ENCODE data around the gene BSDC1. TPM values are rescaled to one million over a fixed set of nuclear protein-coding genes. Genes with fewer than 3 reads are reported as not detected.
A peak's percentile ranks its signal among the peaks of the same experiment; 100 is the strongest.

The BSDC1 gene
- total RNA-seq, 2 experiments from 2014 or later: 35.2 to 38.3 TPM

DNA sequence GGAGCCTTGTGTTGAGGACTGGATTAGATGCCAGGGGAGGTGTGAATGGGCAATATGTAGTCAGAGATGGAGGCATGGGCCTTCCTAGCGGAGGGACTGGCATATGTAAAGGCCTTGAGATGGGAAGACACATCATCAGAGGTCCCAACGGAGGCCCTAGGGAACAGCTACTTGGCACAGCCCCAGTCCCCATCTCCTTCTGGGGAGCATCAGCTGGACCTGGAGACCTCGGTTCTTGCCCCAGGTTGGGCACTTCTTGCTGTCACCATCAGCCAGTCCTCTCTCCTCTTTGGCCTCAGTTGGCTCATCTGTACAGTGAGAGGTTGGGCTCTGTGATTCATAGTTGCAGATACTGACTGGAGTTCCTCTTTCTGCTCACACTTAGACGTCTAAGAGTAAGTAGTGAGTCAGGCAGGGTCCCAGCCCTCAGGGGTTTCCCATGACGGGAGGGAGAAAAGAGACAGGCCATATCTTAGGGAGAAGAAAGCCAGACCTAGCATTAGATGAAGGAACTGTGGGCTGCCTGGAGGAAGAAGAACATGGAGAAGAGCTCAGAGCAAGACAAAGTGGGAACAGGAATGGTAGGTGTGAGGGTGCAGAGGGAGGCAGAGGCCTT is 54.8 kb downstream of the BSDC1 start:
- H3K36me3 Mint-ChIP-seq (ENCODE audit: low read depth): no peaks in the 10 kb centered on the region
- DNase-seq: peak; percentile 80
- peaks cover 40% of the 10 kb centered on the region for H3K4me1 Mint-ChIP-seq (ENCODE audit: low read depth)
- H3K27ac Mint-ChIP-seq: no peak overlapping the region
- intact Hi-C loops (cut with micrococcal nuclease): loop anchor here (1.0 to 5.0 kb wide), 4 partner anchors 12 to 1577 kb away; partner anchors contain the start of gene HDAC1
- H3K27me3 Mint-ChIP-seq (ENCODE audit: low read depth): no peaks in the 10 kb centered on the region
- no peak overlapping the region for H3K4me3 Mint-ChIP-seq
- CTCF ChIA-PET: interaction anchor here (0.9 kb wide), 1 partner anchor 91 kb away, joined by 3 read pairs; no protein-coding TSS in a partner anchor
- no peaks in the 10 kb centered on the region for H3K9me3 Mint-ChIP-seq

DNA sequence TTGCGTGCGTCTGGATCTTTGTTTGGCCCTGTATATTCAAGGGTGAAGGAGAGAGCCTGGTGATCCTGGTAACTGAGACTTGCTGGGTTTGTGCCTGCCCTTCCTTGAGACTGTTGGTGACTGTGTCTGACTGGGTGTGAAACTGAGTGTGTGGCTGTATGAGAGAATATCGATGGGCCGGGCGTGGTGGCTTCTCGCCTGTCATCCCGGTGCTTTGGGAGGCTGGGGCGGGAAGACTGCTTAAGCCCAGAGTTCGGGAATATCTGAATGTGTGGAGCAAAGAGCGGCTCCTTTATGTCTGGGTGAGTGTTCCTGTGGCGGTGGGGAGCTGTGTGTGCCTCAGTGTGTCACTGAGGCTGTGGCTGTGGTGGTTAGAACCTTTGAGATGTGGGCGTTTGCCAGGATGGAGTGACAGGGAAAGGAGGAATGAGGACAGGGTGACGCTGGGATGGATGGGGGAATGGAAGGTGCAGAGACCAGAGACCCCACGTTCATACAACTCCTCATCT is 55.5 kb downstream of the BSDC1 start:
- H3K4me1 Mint-ChIP-seq (ENCODE audit: low read depth): peaks cover 47% of the 10 kb centered on the region
- no peak overlapping the region for H3K27ac Mint-ChIP-seq
- intact Hi-C loops (cut with micrococcal nuclease): loop anchor here (1.0 to 5.0 kb wide), 4 partner anchors 13 to 1576 kb away; partner anchors contain the start of gene HDAC1
- H3K36me3 Mint-ChIP-seq (ENCODE audit: low read depth): no peaks in the 10 kb centered on the region
- H3K27me3 Mint-ChIP-seq (ENCODE audit: low read depth): no peaks in the 10 kb centered on the region
- DNase-seq: no peak
- no peaks in the 10 kb centered on the region for H3K9me3 Mint-ChIP-seq
- no peak overlapping the region for H3K4me3 Mint-ChIP-seq
- CTCF ChIA-PET: interaction anchor here (1.5 kb wide), 1 partner anchor 123 kb away, joined by 6 read pairs; no protein-coding TSS in a partner anchor

DNA sequence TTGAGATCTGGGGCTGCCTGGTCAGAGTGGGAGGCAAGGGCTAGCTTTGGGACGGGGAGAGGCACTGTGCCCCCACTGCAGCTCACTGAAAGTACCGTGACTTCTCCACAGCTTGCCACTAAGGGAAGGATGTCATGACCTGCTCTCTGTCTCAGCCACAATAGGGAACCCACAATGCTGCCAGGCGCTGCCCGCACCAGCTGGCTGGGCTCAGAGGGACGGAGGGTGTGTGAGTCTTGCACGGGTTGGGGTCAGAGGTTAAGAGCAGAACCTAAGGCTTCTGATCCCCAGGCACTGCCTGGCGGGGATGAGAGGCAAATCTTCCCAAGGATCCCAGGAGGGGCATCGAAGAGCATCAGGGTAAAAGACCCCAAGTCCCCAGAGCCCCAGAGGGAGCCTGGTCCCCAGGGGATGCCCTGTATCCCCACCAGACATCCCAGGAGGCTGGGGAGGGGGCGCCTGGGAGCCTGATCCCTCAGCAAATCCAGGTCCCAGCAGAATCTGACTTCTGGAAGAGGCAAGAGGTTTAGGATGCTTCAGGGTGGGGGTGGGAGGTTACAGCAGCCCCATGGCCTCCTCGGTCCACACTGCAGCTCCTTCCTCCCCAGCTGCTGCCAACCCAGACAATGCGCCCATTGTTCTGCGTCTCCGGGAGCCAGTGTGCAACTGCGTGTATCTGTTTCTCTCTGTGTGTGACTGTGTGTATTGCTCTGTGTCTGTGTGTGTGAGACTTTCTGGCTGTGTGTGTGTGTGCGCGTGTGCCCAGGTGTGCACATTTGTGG is 56.2 kb downstream of the BSDC1 start:
- H3K4me3 Mint-ChIP-seq: no peak overlapping the region
- CTCF ChIA-PET: interaction anchor here (0.6 to 1.5 kb wide), 4 partner anchors 14 to 181 kb away, joined by 3 to 6 read pairs (median 4); no protein-coding TSS in a partner anchor
- H3K9me3 Mint-ChIP-seq: no peaks in the 10 kb centered on the region
- no peaks in the 10 kb centered on the region for H3K36me3 Mint-ChIP-seq (ENCODE audit: low read depth)
- H3K4me1 Mint-ChIP-seq (ENCODE audit: low read depth): peaks cover 51% of the 10 kb centered on the region
- peak; percentile 28 for DNase-seq
- intact Hi-C loops (cut with micrococcal nuclease): loop anchor here (2.0 to 5.0 kb wide), 5 partner anchors 46 to 1576 kb away; partner anchors contain the start of genes BSDC1, HDAC1 and LCK
- no peak overlapping the region for H3K27ac Mint-ChIP-seq
- H3K27me3 Mint-ChIP-seq (ENCODE audit: low read depth): no peaks in the 10 kb centered on the region

DNA sequence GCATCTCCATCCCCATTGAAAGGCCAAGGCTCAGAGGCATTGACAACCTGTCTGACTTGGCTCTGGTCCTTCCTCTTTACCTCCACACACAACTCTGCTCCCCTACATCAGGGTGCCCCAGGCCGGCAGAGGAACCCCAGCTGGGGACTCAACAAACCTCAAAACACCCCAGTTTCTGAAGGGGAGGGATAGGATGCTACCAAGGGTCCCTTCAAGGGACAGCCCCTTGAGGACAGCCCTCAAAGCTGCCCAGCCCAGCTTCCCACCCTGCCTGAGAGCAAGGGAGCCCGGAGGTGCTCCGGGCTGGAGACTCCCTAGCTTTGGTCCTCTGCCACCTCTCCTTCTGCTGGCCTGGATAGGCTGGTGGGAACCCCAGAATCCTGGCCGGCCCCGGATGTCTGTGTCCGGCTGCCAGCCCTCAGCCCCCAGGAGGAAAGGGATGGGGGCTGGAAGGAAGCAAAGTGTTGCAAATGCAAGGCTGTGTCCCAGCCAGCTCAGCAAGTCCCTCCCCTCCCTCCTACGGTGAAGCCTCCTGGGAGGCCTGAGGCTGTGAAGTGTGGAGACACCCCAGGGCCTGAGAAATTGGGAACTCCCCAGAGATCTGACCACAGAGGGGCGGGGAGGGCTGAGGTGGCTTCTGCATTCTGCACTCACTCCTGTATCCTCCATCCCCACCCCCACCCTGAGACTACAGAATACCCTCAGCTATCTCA is 57.1 kb downstream of the BSDC1 start:
- H3K36me3 Mint-ChIP-seq (ENCODE audit: low read depth): no peaks in the 10 kb centered on the region
- intact Hi-C loops (cut with micrococcal nuclease): loop anchor here (2.0 to 5.0 kb wide), 5 partner anchors 45 to 1575 kb away; partner anchors contain the start of genes BSDC1, HDAC1 and LCK
- no peaks in the 10 kb centered on the region for H3K9me3 Mint-ChIP-seq
- no peak overlapping the region for H3K27ac Mint-ChIP-seq
- H3K4me3 Mint-ChIP-seq: no peak overlapping the region
- no peaks in the 10 kb centered on the region for H3K27me3 Mint-ChIP-seq (ENCODE audit: low read depth)
- H3K4me1 Mint-ChIP-seq (ENCODE audit: low read depth): peaks cover 51% of the 10 kb centered on the region
- peak; percentile 84 for DNase-seq
- CTCF ChIA-PET: interaction anchor here (0.6 to 1.5 kb wide), 8 partner anchors 8 to 182 kb away, joined by 3 to 7 read pairs (median 4); no protein-coding TSS in a partner anchor

DNA sequence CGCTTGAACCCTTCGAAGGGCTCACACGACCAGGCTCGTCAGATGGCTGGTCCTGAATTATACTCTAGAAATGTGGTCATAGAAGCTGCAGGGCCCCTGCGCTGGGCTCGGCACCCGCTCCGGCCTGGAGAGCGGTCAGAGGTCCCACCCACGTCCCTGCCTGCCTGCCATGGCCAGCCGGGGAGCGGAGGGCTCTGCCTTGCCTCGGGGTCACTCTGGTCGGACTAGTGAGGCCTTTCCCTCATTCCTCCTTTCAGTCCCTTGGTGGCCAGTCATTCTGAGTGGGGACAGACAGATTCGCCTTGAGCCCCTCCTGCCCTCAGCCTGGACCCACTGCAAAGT is 57.7 kb downstream of the BSDC1 start:
- intact Hi-C loops (cut with micrococcal nuclease): loop anchor here (2.0 to 5.0 kb wide), 5 partner anchors 44 to 1574 kb away; partner anchors contain the start of genes BSDC1, HDAC1 and LCK
- CTCF ChIA-PET: interaction anchor here (0.9 to 1.5 kb wide), 8 partner anchors 9 to 138 kb away, joined by 3 to 7 read pairs (median 3); partner anchors contain the start of gene HDAC1
- H3K27me3 Mint-ChIP-seq (ENCODE audit: low read depth): no peaks in the 10 kb centered on the region
- H3K27ac Mint-ChIP-seq: no peak overlapping the region
- peaks cover 5% of the 10 kb centered on the region for H3K36me3 Mint-ChIP-seq (ENCODE audit: low read depth)
- H3K4me1 Mint-ChIP-seq (ENCODE audit: low read depth): peaks cover 51% of the 10 kb centered on the region
- no peaks in the 10 kb centered on the region for H3K9me3 Mint-ChIP-seq
- peak overlapping the region; percentile 25 for H3K4me3 Mint-ChIP-seq
- no peak for DNase-seq

DNA sequence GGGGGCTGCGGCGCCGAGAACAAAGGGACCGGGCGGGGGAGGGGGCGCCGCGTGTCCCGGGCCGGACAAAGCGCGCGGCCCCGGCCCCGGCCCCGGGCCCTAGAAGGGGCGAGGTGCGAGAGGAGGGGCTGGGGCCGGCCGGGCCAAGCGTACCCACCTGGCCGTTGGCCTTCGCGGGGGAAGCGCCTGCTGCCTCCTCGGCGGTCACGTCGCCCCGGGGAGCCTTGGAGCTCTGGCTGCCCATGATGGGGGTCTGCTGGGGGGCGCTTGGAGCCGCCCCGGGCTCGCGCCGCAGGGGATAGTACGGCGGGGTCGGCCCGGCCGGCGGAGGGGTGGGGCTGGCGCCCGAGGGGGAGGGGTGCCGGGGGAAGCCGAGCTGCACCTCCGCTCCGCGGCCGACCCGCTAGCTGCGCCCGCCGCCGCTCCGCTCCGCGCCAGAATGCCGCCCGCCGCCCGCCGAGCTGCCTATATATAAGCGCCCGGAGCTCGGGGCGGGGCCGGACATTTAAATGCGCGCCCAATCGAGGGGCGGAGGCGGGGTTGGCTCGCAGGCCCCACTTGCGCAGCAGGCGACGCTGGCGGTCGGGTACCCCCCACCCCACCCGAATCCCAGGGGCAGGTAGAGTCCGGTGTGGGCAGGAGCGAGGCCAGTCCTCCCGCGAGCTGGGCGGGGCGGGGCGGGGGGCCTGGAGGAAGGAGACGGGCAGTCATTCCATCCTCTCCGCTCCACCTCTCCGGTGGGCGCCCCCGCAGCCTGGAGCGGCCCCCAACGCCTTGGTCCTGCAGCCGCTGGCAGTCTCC is 58.3 kb downstream of the BSDC1 start, which contains the start of gene MARCKSL1:
MARCKSL1 (minus strand) TSS at position 444 of the 801 bp plus-strand sequence; CDS start at position 244, 200 bp downstream.
- H3K4me3 Mint-ChIP-seq: peak within 1 kb of the TSS; percentile 75
- peak; percentile 67 for DNase-seq
- H3K27me3 Mint-ChIP-seq (ENCODE audit: low read depth): no peaks in the 10 kb centered on the region
- intact Hi-C loops (cut with micrococcal nuclease): loop anchor here (2.0 to 5.0 kb wide), 6 partner anchors 37 to 1574 kb away; partner anchors contain the start of genes BSDC1, HDAC1 and LCK
- peak within 1 kb of the TSS; percentile 37 for H3K27ac Mint-ChIP-seq
- CTCF ChIA-PET: interaction anchor here (1.0 to 1.5 kb wide), 6 partner anchors 9 to 137 kb away, joined by 3 to 7 read pairs (median 4); partner anchors contain the start of gene HDAC1
- no peaks in the 10 kb centered on the region for H3K9me3 Mint-ChIP-seq
- H3K36me3 Mint-ChIP-seq (ENCODE audit: low read depth): peaks cover 9% of the 10 kb centered on the region
- peaks cover 51% of the 10 kb centered on the region for H3K4me1 Mint-ChIP-seq (ENCODE audit: low read depth)

DNA sequence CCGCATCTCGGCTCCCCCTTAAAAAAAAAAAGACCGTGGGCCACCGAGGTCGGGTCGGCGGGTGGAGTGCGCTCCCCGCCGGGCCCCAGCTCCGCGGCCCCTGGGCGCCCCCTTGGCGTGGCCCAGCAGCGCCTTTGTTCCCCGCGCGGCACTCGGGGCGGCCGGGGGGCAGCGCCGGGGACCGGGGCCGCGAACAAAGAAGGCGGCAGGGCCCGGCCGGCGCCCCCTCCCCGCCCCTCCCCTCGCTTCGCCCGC is 58.8 kb downstream of the BSDC1 start:
- peaks cover 51% of the 10 kb centered on the region for H3K4me1 Mint-ChIP-seq (ENCODE audit: low read depth)
- H3K4me3 Mint-ChIP-seq: no peak overlapping the region
- CTCF ChIA-PET: interaction anchor here (1.0 to 1.5 kb wide), 5 partner anchors 15 to 137 kb away, joined by 3 to 7 read pairs (median 4); partner anchors contain the start of gene HDAC1
- no peaks in the 10 kb centered on the region for H3K9me3 Mint-ChIP-seq
- intact Hi-C loops (cut with micrococcal nuclease): loop anchor here (2.0 to 5.0 kb wide), 4 partner anchors 37 to 1573 kb away; partner anchors contain the start of gene HDAC1
- no peaks in the 10 kb centered on the region for H3K27me3 Mint-ChIP-seq (ENCODE audit: low read depth)
- no peak for DNase-seq
- H3K27ac Mint-ChIP-seq: no peak overlapping the region
- peaks cover 13% of the 10 kb centered on the region for H3K36me3 Mint-ChIP-seq (ENCODE audit: low read depth)

DNA sequence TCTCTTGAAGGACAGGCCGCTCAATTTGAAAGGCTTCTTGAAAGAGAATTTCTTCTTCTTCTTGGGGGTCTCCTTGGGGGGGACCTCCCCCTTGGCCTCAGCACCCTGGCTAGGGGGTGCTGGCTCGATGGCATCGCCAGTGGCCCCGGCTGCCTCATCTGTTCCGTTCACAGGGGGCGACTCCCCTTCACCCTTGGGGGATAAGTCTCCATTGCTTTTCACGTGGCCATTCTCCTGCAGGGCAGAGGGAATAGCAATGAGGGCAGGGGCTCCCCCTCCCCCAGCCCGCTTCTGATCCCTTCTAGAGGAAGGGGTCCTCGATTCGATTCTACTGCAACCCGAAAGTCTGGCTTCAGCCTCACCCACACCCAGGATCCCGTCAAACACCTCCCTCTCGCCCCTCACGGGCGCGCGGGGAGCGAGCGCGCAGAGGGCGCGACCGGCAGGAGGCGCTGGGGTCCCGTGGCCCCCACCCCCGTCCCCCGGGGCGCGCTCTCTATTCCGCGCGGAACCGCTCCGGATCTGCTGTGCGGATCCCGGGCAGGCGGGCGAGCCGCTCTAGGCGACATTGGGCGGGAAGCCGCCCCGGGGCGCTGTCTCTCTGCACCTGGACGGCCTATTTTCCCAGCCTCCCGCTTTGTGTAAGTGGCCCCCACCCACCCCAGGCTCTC is 59.2 kb downstream of the BSDC1 start:
- CTCF ChIA-PET: interaction anchor here (2.2 kb wide), 1 partner anchor 119 kb away, joined by 6 read pairs; no protein-coding TSS in a partner anchor
- peak overlapping the region; percentile 75 for H3K4me3 Mint-ChIP-seq
- H3K9me3 Mint-ChIP-seq: no peaks in the 10 kb centered on the region
- intact Hi-C loops (cut with micrococcal nuclease): loop anchor here (2.0 to 5.0 kb wide), 4 partner anchors 38 to 1573 kb away; partner anchors contain the start of gene HDAC1
- no peaks in the 10 kb centered on the region for H3K27me3 Mint-ChIP-seq (ENCODE audit: low read depth)
- peaks cover 13% of the 10 kb centered on the region for H3K36me3 Mint-ChIP-seq (ENCODE audit: low read depth)
- H3K4me1 Mint-ChIP-seq (ENCODE audit: low read depth): peaks cover 51% of the 10 kb centered on the region
- peak; percentile 57 for DNase-seq
- peak overlapping the region; percentile 37 for H3K27ac Mint-ChIP-seq

DNA sequence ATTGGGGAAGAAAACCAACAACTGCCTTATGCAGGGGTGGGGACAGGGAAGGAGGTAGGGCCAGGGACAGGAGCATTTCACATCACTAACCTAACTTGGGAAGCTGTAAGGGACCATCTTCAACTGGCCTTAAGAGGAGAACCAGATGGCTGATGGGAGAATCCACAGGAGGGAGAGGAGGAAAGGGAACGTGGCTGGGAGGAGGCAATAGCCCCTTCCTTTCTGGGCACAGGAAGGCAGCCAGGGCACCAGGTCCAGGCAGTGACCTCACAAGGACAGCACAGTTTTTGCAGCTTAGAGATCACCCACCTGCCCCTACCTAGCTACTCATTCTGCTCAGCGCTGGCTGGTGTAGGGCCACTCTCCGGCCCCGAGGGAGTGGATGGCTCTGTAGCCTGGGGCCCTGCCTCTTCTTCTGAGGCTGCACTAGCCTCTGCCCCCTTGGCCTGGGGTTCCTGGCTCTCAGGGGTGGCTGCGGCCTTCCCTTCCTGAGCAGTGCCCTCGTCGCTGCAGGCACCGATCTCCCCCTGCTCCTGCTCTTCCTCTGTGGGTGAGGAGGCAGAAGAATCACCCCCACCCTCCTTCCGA is 59.9 kb downstream of the BSDC1 start:
- CTCF ChIA-PET: interaction anchor here (0.7 to 2.2 kb wide), 4 partner anchors 12 to 119 kb away, joined by 4 to 6 read pairs (median 5); no protein-coding TSS in a partner anchor
- Mint-ChIP-seq H3K27ac (peak overlapping the region; percentile 68), H3K36me3 (ENCODE audit: low read depth) (peaks cover 16% of the 10 kb centered on the region), H3K4me1 (ENCODE audit: low read depth) (peaks cover 44% of the 10 kb centered on the region), H3K27me3 (ENCODE audit: low read depth) (no peaks in the 10 kb centered on the region), H3K4me3 (peak overlapping the region; percentile 75), H3K9me3 (no peaks in the 10 kb centered on the region)
- no peak for DNase-seq
- intact Hi-C loops (cut with micrococcal nuclease): loop anchor here (2.0 kb wide), 1 partner anchor 38 kb away; no protein-coding TSS in a partner anchor

DNA sequence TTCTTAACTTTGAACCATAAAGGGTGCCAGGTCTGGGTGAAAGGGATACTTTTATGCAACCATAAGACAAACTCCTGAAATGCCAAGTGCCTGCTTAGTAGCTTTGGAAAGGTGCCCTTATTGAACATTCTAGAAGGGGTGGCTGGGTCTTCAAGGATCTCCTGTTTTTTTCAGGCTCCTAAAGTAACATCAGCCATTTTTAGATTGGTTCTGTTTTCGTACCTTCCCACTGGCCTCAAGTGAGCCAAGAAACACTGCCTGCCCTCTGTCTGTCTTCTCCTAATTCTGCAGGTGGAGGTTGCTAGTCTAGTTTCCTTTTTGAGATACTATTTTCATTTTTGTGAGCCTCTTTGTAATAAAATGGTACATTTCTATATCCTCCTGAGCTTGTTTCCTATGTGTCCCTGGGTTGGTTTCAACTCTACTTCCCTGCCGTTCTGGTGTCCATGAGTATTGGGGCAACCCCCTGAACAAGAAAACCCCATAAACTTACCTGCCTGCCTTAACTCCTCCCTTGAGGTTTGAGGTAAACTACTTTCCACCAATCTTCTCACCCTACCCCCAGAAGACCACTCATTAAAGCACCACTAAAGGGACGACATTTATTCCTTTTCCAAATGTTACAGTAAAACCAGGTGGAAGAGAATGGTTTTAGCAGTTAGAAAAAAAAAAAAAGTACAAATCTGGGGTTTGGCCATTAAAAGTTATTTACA is 60.8 kb downstream of the BSDC1 start:
- Mint-ChIP-seq H3K9me3 (no peaks in the 10 kb centered on the region), H3K36me3 (ENCODE audit: low read depth) (peaks cover 21% of the 10 kb centered on the region), H3K27ac (peak overlapping the region; percentile 25), H3K27me3 (ENCODE audit: low read depth) (no peaks in the 10 kb centered on the region), H3K4me1 (ENCODE audit: low read depth) (peaks cover 36% of the 10 kb centered on the region), H3K4me3 (no peak overlapping the region)
- CTCF ChIA-PET: interaction anchor here (0.7 to 2.2 kb wide), 7 partner anchors 9 to 118 kb away, joined by 3 to 8 read pairs (median 4); partner anchors contain the start of gene BSDC1
- DNase-seq: no peak
- intact Hi-C loops (cut with micrococcal nuclease): no loop called here

Measured in activated naive CD4-positive, alpha-beta T cell treated with anti-CD3 and anti-CD28 coated beads for 36 hours (primary cell).